HepG2 (cell line): ENCODE results near the gene MFSD2B. TPM values are rescaled to one million over a fixed set of nuclear protein-coding genes. Genes with fewer than 3 reads are reported as not detected.
A peak's percentile ranks its signal among the peaks of the same experiment; 100 is the strongest.

Source experiments
- ARID5B ChIP-seq: IDR thresholded peaks from 2 replicates; pipeline ENCODE4 v1.4.0; 2020; ENCODE audit warnings: mild to moderate bottlenecking, missing genetic modification reagents
- ARNT ChIP-seq: fragments of 450-650 bp; IDR thresholded peaks from 2 replicates; pipeline ENCODE4 v1.6.1; 2017
- ETV5 ChIP-seq: IDR thresholded peaks from 2 replicates; pipeline ENCODE4 v1.6.1; 2018; ENCODE audit warnings: missing biosample characterization, missing genetic modification reagents, inconsistent platforms, borderline replicate concordance
- GATA4 ChIP-seq: sonication (generic); IDR thresholded peaks from 2 replicates; pipeline ENCODE4 v1.6.1; 2016; ENCODE audit warnings: antibody characterized with exemption, low read depth, borderline replicate concordance
- GTF3A ChIP-seq: sonication (generic); formaldehyde crosslinking; conservative IDR thresholded peaks from 2 replicates; pipeline ENCODE4 v1.4.0; 2020; ENCODE audit warnings: mild to moderate bottlenecking, missing genetic modification reagents
- MBD4 ChIP-seq: IDR thresholded peaks from 2 replicates; pipeline ENCODE4 v1.6.1; 2012; ENCODE audit warnings: low read length, inconsistent platforms, borderline replicate concordance
- NFATC3 ChIP-seq: sonication (generic); formaldehyde crosslinking; IDR thresholded peaks from 2 replicates; pipeline ENCODE4 v1.5.1; 2020; ENCODE audit warnings: mild to moderate bottlenecking, missing genetic modification reagents
- PAX8 ChIP-seq: sonication (generic); formaldehyde crosslinking; IDR thresholded peaks from 2 replicates; pipeline ENCODE4 v1.8.0; 2022; ENCODE audit warnings: mild to moderate bottlenecking, missing genetic modification reagents, borderline replicate concordance
- POGK ChIP-seq: sonication (generic); formaldehyde crosslinking; conservative IDR thresholded peaks from 2 replicates; pipeline ENCODE4 v1.8.0; 2022; ENCODE audit warnings: mild to moderate bottlenecking, moderate library complexity, missing genetic modification reagents
- RELA ChIP-seq: sonication (generic); formaldehyde crosslinking; IDR thresholded peaks from 2 replicates; pipeline ENCODE4 v1.4.0; 2020; ENCODE audit warnings: missing genetic modification reagents
- SMARCC2 ChIP-seq: fragments of 450-650 bp; IDR thresholded peaks from 2 replicates; pipeline ENCODE4 v1.6.1; 2017; ENCODE audit warnings: antibody characterized with exemption, mild to moderate bottlenecking
- TCF12 ChIP-seq, 2 experiments: fragments of 450-650 bp in 1 of 2; sonication (generic) in 1 of 2; formaldehyde crosslinking in 1 of 2; IDR thresholded peaks; 2 replicates each; pipeline versions ENCODE4 v1.6.1 to v1.8.0; 2017 to 2022; ENCODE audit warnings: antibody characterized with exemption in 1 of 2, mild to moderate bottlenecking in 1 of 2, missing genetic modification reagents in 1 of 2, moderate library complexity in 1 of 2
- THAP11 ChIP-seq: IDR thresholded peaks from 2 replicates; pipeline ENCODE4 v1.6.1; 2016; ENCODE audit warnings: missing biosample characterization, missing genetic modification reagents
- TMF1 ChIP-seq: sonication (generic); formaldehyde crosslinking; IDR thresholded peaks from 2 replicates; pipeline ENCODE4 v1.8.1; 2022; ENCODE audit warnings: low read depth, missing genetic modification reagents
- ZNF326 ChIP-seq: sonication (generic); formaldehyde crosslinking; IDR thresholded peaks from 2 replicates; pipeline ENCODE4 v1.4.0; 2020; ENCODE audit warnings: missing genetic modification reagents, borderline replicate concordance
- ZNF562 ChIP-seq: sonication (generic); formaldehyde crosslinking; IDR thresholded peaks from 2 replicates; pipeline ENCODE4 v1.8.0; 2022; ENCODE audit warnings: missing genetic modification reagents, borderline replicate concordance
- ZNF567 ChIP-seq: sonication (generic); formaldehyde crosslinking; IDR thresholded peaks from 2 replicates; pipeline ENCODE4 v1.8.1; 2023; ENCODE audit warnings: mild to moderate bottlenecking, missing genetic modification reagents, borderline replicate concordance
- ZNF709 ChIP-seq: sonication (generic); formaldehyde crosslinking; IDR thresholded peaks from 2 replicates; pipeline ENCODE4 v1.5.0; 2020; ENCODE audit warnings: mild to moderate bottlenecking, missing genetic modification reagents
- ZNF768 ChIP-seq: sonication (generic); formaldehyde crosslinking; IDR thresholded peaks from 2 replicates; pipeline ENCODE4 v1.4.0; 2020; ENCODE audit warnings: missing genetic modification reagents
- polyA plus RNA-seq, 8 experiments: library from polyadenylated mRNA; depleted of rRNA in 3 of 8; stranded (reverse) in 7 of 8; unstranded in 1 of 8; fragments of >200 nt; fragmentation: Illumina TruSeq in 4 of 8; extraction: Trizol in 4 of 8; gene quantifications; 2 replicates each; pipeline versions ENCODE4 v1.2.1 to v1.2.3, GENCODE V29; 2011 to 2016; ENCODE audit warnings: low read depth in 4 of 8, missing spikeins in 1 of 8, mixed read lengths in 1 of 8; ENCODE audit not compliant: insufficient read depth in 1 of 8
- total RNA-seq, 5 experiments: library from RNA; depleted of rRNA; stranded (reverse); fragments of >200 nt; fragmentation: Illumina TruSeq; extraction: Trizol; gene quantifications; 2 replicates each; pipeline ENCODE4 v1.2.3, GENCODE V29; 2016; ENCODE audit warnings: low read depth in 1 of 5
- TF ChIP-seq, protein P1 (sequence below): sonication (generic); formaldehyde crosslinking; IDR thresholded peaks from 2 replicates; pipeline ENCODE4 v1.4.0; 2020; ENCODE audit warnings: missing genetic modification reagents
- TF ChIP-seq, protein P2 (sequence below), 2 experiments: fragments of 450-650 bp in 1 of 2; sonication (generic) in 1 of 2; formaldehyde crosslinking; IDR thresholded peaks; 2 replicates each; pipeline versions ENCODE4 v1.5.0 to v1.8.0; 2020 to 2022; ENCODE audit warnings: mild to moderate bottlenecking in 1 of 2, missing genetic modification reagents in 1 of 2

The MFSD2B gene
- total and polyA plus RNA-seq, 2 of the 13 experiments (the other 11 are each of a cell fraction or from before 2014, with no cell fraction given), result 0.21 to 0.93 TPM

GRCh38 chr2:24049485-24050021 is 39.7 kb downstream of the MFSD2B start, which contains the start of gene FKBP1B (continued):
- TF ChIP-seq, protein P1, sequence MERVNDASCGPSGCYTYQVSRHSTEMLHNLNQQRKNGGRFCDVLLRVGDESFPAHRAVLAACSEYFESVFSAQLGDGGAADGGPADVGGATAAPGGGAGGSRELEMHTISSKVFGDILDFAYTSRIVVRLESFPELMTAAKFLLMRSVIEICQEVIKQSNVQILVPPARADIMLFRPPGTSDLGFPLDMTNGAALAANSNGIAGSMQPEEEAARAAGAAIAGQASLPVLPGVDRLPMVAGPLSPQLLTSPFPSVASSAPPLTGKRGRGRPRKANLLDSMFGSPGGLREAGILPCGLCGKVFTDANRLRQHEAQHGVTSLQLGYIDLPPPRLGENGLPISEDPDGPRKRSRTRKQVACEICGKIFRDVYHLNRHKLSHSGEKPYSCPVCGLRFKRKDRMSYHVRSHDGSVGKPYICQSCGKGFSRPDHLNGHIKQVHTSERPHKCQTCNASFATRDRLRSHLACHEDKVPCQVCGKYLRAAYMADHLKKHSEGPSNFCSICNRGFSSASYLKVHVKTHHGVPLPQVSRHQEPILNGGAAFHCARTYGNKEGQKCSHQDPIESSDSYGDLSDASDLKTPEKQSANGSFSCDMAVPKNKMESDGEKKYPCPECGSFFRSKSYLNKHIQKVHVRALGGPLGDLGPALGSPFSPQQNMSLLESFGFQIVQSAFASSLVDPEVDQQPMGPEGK (CRISPR knock-in tag), result peak; percentile 89
- TF ChIP-seq ZNF768 (CRISPR knock-in tag) (no peak), TCF12 (IDR thresholded peaks at IDR 0.05) (no peak), TCF12 (CRISPR knock-in tag; IDR thresholded peaks at IDR 0.05) (no peak), GTF3A (CRISPR knock-in tag) (no peak), SMARCC2 (no peak), THAP11 (CRISPR knock-in tag) (peak; percentile 83), ARID5B (no peak; the same call in 1 of the 2 replicates), ZNF567 (CRISPR knock-in tag) (no peak), POGK (CRISPR knock-in tag) (no peak; the same call in 1 of the 2 replicates), GATA4 (no peak), ZNF562 (CRISPR knock-in tag) (no peak), NFATC3 (CRISPR knock-in tag) (no peak), ARNT (no peak), ZNF326 (CRISPR knock-in tag) (no peak), TMF1 (CRISPR knock-in tag) (no peak), MBD4 (no peak), ZNF709 (CRISPR knock-in tag) (no peak), RELA (CRISPR knock-in tag) (0 out of 2 replicates have a peak, but pooled peaks have one; percentile 50), ETV5 (CRISPR knock-in tag) (peak; percentile 30; the same call in 1 of the 2 replicates), PAX8 (no peak)
- TF ChIP-seq, protein P2, sequence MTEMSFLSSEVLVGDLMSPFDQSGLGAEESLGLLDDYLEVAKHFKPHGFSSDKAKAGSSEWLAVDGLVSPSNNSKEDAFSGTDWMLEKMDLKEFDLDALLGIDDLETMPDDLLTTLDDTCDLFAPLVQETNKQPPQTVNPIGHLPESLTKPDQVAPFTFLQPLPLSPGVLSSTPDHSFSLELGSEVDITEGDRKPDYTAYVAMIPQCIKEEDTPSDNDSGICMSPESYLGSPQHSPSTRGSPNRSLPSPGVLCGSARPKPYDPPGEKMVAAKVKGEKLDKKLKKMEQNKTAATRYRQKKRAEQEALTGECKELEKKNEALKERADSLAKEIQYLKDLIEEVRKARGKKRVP (CRISPR knock-in tag; IDR thresholded peaks at IDR 0.05), result 0 out of 4 replicates have a peak, but pooled peaks of 1 of the 2 experiments have one; percentile 47
